ENCODE results near the gene TGFBR3L.

GRCh38 chr19:7932930-7933300 is 18.3 kb downstream of the TGFBR3L start:
- TF ChIP-seq ZNF221 (tag by site-specific recombination; IDR thresholded peaks at IDR 0.05; ENCODE audit: borderline replicate concordance) (no peak), CTCF (tag by site-specific recombination; IDR thresholded peaks at IDR 0.05) (no peak)
